Germinal center (tissue), 1 donor: Measurements from ENCODE around the gene NEUROD2.
"Not testable (repeated sequence)": the region's sequence is repeated elsewhere in the genome, so short reads cannot be mapped to it uniquely, and the experiment has no call there.

Experiments used
- DNase-seq: peaks from one replicate; pipeline ENCODE4 v3.0.0; 2012; ENCODE audit warnings: mixed read lengths, low spot score

The NEUROD2 gene

GRCh38 chr17:39601758-39602532 is 5.8 kb downstream of the NEUROD2 start:
- DNase-seq: no peak

- no peak for DNase-seq
These were observed 6.6 kb downstream of the NEUROD2 start for GRCh38 chr17:39600997-39601597.

- no peak for DNase-seq
These were observed 7.3 kb downstream of the NEUROD2 start for GRCh38 chr17:39600288-39600996.

GRCh38 chr17:39599665-39600231 is 8.0 kb downstream of the NEUROD2 start:
- DNase-seq: no peak

GRCh38 chr17:39599004-39599664 is 8.6 kb downstream of the NEUROD2 start:
- DNase-seq: no peak

GRCh38 chr17:39598630-39599003 is 9.1 kb downstream of the NEUROD2 start:
- no peak for DNase-seq

GRCh38 chr17:39598047-39598481 is 9.7 kb downstream of the NEUROD2 start:
- DNase-seq: no peak

- no peak for DNase-seq
These were observed 10.2 kb downstream of the NEUROD2 start for GRCh38 chr17:39597372-39598046.

GRCh38 chr17:39596543-39597267 is 11.0 kb downstream of the NEUROD2 start:
- DNase-seq: no peak

GRCh38 chr17:39595928-39596510 is 11.7 kb downstream of the NEUROD2 start:
- no peak for DNase-seq

- no peak for DNase-seq
These were observed 12.4 kb downstream of the NEUROD2 start for GRCh38 chr17:39595294-39595693.

- DNase-seq: no peak
These were observed 14.3 kb downstream of the NEUROD2 start for GRCh38 chr17:39593371-39593770.

- no peak for DNase-seq
These were observed 15.5 kb downstream of the NEUROD2 start for GRCh38 chr17:39591958-39592954.

GRCh38 chr17:39590180-39590579 is 17.5 kb downstream of the NEUROD2 start:
- not testable (repeated sequence) for DNase-seq

- no peak for DNase-seq
These were observed 25.1 kb downstream of the NEUROD2 start for GRCh38 chr17:39582658-39583057.

- DNase-seq: no peak
These were observed 26.0 kb downstream of the NEUROD2 start for GRCh38 chr17:39581759-39582085.

- no peak for DNase-seq
These were observed 26.5 kb downstream of the NEUROD2 start for GRCh38 chr17:39581071-39581758.

- DNase-seq: no peak
These were observed 27.6 kb downstream of the NEUROD2 start for GRCh38 chr17:39580082-39580468.
